Measurements from ENCODE around the gene FYB2.

DNA sequence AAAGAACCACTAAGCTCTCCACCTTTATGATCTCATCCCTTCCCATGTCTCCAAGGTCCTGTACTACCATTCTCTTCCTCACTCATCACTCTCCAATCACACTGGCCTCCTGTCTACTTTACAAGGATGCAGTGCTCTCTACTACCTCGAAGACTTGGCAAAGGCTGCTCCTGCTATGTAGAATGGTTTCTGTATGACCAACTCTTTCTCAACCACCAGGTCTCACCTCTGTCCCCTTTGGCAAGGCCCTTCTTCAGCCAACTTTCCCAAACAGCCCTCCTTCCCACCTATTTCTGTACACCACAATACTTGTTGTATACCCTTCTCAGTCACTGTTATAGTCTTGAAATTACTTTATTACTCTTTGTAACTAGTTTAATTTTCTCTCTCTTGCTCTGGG is 41.2 kb downstream of the FYB2 start:
- TF ChIP-seq EZH2 (IDR thresholded peaks at IDR 0.05; ENCODE audit: borderline replicate concordance, low read depth, low read length, poor library complexity, severe bottlenecking): no peak
- TF ChIP-seq, protein P1, sequence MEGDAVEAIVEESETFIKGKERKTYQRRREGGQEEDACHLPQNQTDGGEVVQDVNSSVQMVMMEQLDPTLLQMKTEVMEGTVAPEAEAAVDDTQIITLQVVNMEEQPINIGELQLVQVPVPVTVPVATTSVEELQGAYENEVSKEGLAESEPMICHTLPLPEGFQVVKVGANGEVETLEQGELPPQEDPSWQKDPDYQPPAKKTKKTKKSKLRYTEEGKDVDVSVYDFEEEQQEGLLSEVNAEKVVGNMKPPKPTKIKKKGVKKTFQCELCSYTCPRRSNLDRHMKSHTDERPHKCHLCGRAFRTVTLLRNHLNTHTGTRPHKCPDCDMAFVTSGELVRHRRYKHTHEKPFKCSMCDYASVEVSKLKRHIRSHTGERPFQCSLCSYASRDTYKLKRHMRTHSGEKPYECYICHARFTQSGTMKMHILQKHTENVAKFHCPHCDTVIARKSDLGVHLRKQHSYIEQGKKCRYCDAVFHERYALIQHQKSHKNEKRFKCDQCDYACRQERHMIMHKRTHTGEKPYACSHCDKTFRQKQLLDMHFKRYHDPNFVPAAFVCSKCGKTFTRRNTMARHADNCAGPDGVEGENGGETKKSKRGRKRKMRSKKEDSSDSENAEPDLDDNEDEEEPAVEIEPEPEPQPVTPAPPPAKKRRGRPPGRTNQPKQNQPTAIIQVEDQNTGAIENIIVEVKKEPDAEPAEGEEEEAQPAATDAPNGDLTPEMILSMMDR (conservative IDR thresholded peaks at IDR 0.05; ENCODE audit: low read depth, low read length): no peak
